ENCODE data around the gene ARFGAP3.

DNA sequence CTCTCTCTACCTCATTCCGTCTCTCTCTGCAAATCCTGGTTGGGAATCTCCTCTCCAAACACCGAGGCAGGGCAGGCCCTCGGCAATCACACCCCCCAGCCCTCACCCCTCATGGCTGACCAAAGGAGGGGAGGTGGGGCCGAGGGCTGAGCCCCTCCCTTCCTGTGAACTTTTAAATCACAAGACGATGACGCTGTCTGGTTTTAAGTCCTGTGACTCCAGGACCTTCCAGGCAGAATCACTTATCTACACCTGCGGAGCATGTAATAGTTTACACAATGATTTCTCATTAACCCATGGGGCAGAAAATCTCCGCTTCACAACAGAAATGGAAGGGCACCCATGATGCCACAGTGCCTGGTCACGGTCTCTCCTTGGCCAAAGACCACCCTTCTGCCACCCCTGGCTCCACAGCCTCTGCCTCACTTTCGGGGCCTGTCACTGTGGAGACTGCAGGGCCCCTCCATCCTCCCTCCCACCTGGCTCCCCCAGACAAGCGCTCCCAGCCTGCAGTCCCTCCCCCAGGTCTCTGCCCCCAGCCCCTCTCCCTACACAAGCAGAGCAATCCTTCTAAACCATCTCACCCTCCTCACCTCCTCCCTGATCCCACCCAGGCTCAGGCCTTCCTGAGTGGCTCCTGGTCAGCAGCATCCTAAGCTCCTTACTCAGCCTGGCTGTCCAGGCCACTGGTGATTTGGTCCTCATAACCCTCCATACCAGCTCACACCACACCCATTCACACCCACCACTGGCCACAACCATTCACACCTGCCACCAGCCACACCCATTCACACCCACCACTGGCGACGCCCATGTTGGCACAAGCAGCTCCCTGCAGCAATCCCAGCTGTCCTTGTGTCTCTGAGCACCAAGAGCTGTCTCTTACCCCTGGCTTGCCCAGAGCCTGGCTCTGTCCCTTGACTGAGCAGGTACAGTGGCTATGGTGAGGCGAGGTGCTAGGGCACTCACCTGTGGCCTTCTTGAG, 30.7 kb upstream of the ARFGAP3 start:
- TF ChIP-seq, protein P1, sequence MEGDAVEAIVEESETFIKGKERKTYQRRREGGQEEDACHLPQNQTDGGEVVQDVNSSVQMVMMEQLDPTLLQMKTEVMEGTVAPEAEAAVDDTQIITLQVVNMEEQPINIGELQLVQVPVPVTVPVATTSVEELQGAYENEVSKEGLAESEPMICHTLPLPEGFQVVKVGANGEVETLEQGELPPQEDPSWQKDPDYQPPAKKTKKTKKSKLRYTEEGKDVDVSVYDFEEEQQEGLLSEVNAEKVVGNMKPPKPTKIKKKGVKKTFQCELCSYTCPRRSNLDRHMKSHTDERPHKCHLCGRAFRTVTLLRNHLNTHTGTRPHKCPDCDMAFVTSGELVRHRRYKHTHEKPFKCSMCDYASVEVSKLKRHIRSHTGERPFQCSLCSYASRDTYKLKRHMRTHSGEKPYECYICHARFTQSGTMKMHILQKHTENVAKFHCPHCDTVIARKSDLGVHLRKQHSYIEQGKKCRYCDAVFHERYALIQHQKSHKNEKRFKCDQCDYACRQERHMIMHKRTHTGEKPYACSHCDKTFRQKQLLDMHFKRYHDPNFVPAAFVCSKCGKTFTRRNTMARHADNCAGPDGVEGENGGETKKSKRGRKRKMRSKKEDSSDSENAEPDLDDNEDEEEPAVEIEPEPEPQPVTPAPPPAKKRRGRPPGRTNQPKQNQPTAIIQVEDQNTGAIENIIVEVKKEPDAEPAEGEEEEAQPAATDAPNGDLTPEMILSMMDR (conservative IDR thresholded peaks at IDR 0.05; ENCODE audit: low read length): no peak
- no peak for TF ChIP-seq EZH2phosphoT487 (IDR thresholded peaks at IDR 0.05; ENCODE audit: borderline replicate concordance)

Measured in Loucy (cell line).